ENCODE measurements around the gene ANKLE2. TPM values are rescaled to one million over a fixed set of nuclear protein-coding genes. Genes with fewer than 3 reads are reported as not detected.
"Not testable (repeated sequence)": the region's sequence is repeated elsewhere in the genome, so short reads cannot be mapped to it uniquely, and the experiment has no call there.

Gene ANKLE2
- polyA plus RNA-seq, 1 donor (not counting 4 experiments of a cell fraction or from before 2014, with no cell fraction given): 109 TPM

GRCh38 chr12:132795847-132796246, 34.2 kb upstream of the ANKLE2 start:
- FAIRE-seq: no peak
- Histone ChIP-seq H3K9ac (ENCODE audit: control insufficient read depth, extremely low read depth, insufficient read depth, low read length) (no peak overlapping the region), H3K79me2 (ENCODE audit: control insufficient read depth, insufficient read depth, low read length) (peaks cover 17% of the 10 kb centered on the region), H3K27me3 (ENCODE audit: control insufficient read depth, extremely low read depth, insufficient read depth, low read length) (no peaks in the 10 kb centered on the region), H3K4me2 (ENCODE audit: control insufficient read depth, extremely low read depth, insufficient read depth, low read depth, low read length) (no peak overlapping the region), H3K9me3 (ENCODE audit: control insufficient read depth, low read depth, low read length) (no peaks in the 10 kb centered on the region), H2AFZ (ENCODE audit: control insufficient read depth, low read length) (no peak overlapping the region), H3K4me3 (ENCODE audit: control insufficient read depth in 2 of 3, extremely low read depth in 1 of 3, insufficient read depth in 2 of 3, low read depth in 1 of 3, low read length in 3 of 3) (no peak overlapping the region), H3K27ac (ENCODE audit: control insufficient read depth, insufficient read depth, low read length) (no peak overlapping the region), H3K9me1 (ENCODE audit: control insufficient read depth, extremely low read depth, insufficient read depth, low read length) (no peaks in the 10 kb centered on the region), H3K36me3 (ENCODE audit: control insufficient read depth in 2 of 2, extremely low read depth in 1 of 2, insufficient read depth in 2 of 2, low read length in 2 of 2) (peaks cover 35 to 38% of the 10 kb centered on the region in 2 experiments), H3K4me1 (ENCODE audit: control insufficient read depth, extremely low read depth, insufficient read depth, low read length) (no peaks in the 10 kb centered on the region), H4K20me1 (ENCODE audit: control insufficient read depth, extremely low read depth, insufficient read depth, low read length) (peaks cover 5% of the 10 kb centered on the region)
- dilution Hi-C loops (cut with MboI; ENCODE audit: extremely low pct_ligation_motif_present, low sequenced_read_pairs): no loop called here
- TF ChIP-seq EZH2 (IDR thresholded peaks at IDR 0.05; ENCODE audit: low read length): no peak
- TF ChIP-seq, protein P1, sequence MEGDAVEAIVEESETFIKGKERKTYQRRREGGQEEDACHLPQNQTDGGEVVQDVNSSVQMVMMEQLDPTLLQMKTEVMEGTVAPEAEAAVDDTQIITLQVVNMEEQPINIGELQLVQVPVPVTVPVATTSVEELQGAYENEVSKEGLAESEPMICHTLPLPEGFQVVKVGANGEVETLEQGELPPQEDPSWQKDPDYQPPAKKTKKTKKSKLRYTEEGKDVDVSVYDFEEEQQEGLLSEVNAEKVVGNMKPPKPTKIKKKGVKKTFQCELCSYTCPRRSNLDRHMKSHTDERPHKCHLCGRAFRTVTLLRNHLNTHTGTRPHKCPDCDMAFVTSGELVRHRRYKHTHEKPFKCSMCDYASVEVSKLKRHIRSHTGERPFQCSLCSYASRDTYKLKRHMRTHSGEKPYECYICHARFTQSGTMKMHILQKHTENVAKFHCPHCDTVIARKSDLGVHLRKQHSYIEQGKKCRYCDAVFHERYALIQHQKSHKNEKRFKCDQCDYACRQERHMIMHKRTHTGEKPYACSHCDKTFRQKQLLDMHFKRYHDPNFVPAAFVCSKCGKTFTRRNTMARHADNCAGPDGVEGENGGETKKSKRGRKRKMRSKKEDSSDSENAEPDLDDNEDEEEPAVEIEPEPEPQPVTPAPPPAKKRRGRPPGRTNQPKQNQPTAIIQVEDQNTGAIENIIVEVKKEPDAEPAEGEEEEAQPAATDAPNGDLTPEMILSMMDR (optimal IDR thresholded peaks at IDR 0.05 in 1 of 3, IDR thresholded peaks at IDR 0.05 in 1 of 3, conservative IDR thresholded peaks at IDR 0.05 in 1 of 3; ENCODE audit: extremely low read depth in 1 of 3, insufficient read depth in 2 of 3, low read length in 3 of 3): no peak
- no peak for DNase-seq (ENCODE audit: low read depth, low spot score)

DNA sequence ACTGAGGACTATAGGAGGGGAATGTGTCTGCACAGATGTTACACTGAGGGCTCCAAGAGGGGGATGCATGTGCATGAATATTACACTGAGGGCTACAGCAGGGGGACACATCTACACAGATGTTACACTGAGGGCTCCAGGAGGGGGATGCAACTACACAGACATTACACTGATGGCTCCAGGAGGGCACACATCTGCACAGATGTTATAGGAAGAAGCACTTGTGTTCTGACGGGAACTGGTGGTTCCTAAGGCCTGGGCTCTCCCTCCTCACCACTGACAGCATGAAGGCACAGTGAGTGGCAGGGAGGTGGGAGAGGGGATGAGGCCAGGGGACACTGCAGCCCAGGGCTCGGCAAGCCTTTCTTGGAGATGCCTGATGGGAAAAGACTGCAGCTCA, 30.3 kb upstream of the ANKLE2 start:
- H2AFZ ChIP-seq (ENCODE audit: control insufficient read depth, low read length); H3K9me3 ChIP-seq (ENCODE audit: control insufficient read depth, low read depth, low read length); H3K27me3 ChIP-seq (ENCODE audit: control insufficient read depth, extremely low read depth, insufficient read depth, low read length); H3K4me2 ChIP-seq (ENCODE audit: control insufficient read depth, extremely low read depth, insufficient read depth, low read depth, low read length); H3K4me3 ChIP-seq (ENCODE audit: control insufficient read depth in 2 of 3, extremely low read depth in 1 of 3, insufficient read depth in 2 of 3, low read depth in 1 of 3, low read length in 3 of 3); H4K20me1 ChIP-seq (ENCODE audit: control insufficient read depth, extremely low read depth, insufficient read depth, low read length); dilution Hi-C loops (cut with MboI; ENCODE audit: extremely low pct_ligation_motif_present, low sequenced_read_pairs); DNase-seq (ENCODE audit: low read depth, low spot score); H3K27ac ChIP-seq (ENCODE audit: control insufficient read depth, insufficient read depth, low read length); H3K9me1 ChIP-seq (ENCODE audit: control insufficient read depth, extremely low read depth, insufficient read depth, low read length); FAIRE-seq; H3K4me1 ChIP-seq (ENCODE audit: control insufficient read depth, extremely low read depth, insufficient read depth, low read length); H3K9ac ChIP-seq (ENCODE audit: control insufficient read depth, extremely low read depth, insufficient read depth, low read length): not testable (repeated sequence)
- peaks cover 16% of the 10 kb centered on the region for H3K79me2 ChIP-seq (ENCODE audit: control insufficient read depth, insufficient read depth, low read length)
- peaks cover 27 to 37% of the 10 kb centered on the region in 2 experiments for H3K36me3 ChIP-seq (ENCODE audit: control insufficient read depth in 2 of 2, extremely low read depth in 1 of 2, insufficient read depth in 2 of 2, low read length in 2 of 2)

DNA sequence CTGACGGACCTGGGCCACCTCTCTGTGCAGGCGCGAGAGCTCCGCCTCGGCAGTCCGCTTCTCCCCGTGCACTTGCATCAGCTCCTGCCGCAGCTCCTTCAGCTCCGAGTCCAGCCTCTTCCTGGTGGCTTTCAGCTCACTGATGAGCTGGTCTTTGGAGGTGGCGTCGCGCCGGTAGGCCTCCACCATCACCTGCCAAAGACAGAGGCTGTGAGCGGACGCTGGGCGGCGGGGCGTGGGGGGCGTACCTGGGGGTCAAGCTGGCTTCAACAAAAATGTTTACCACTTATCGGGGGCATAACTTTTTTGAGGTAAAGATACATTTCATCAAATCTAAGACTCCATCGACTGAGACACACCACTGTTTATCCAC, 27.5 kb upstream of the ANKLE2 start:
- FAIRE-seq: no peak

More for the DNA sequence above, 27.5 kb upstream of the ANKLE2 start:
- Histone ChIP-seq H3K9me3 (ENCODE audit: control insufficient read depth, low read depth, low read length) (no peaks in the 10 kb centered on the region), H3K4me3 (ENCODE audit: control insufficient read depth in 2 of 3, extremely low read depth in 1 of 3, insufficient read depth in 2 of 3, low read depth in 1 of 3, low read length in 3 of 3) (no peak overlapping the region), H3K4me2 (ENCODE audit: control insufficient read depth, extremely low read depth, insufficient read depth, low read depth, low read length) (no peak overlapping the region), H4K20me1 (ENCODE audit: control insufficient read depth, extremely low read depth, insufficient read depth, low read length) (peaks cover 6% of the 10 kb centered on the region), H2AFZ (ENCODE audit: control insufficient read depth, low read length) (no peak overlapping the region), H3K79me2 (ENCODE audit: control insufficient read depth, insufficient read depth, low read length) (peaks cover 11% of the 10 kb centered on the region), H3K27me3 (ENCODE audit: control insufficient read depth, extremely low read depth, insufficient read depth, low read length) (no peaks in the 10 kb centered on the region), H3K9ac (ENCODE audit: control insufficient read depth, extremely low read depth, insufficient read depth, low read length) (no peak overlapping the region), H3K36me3 (ENCODE audit: control insufficient read depth in 2 of 2, extremely low read depth in 1 of 2, insufficient read depth in 2 of 2, low read length in 2 of 2) (peaks cover 37 to 42% of the 10 kb centered on the region in 2 experiments), H3K27ac (ENCODE audit: control insufficient read depth, insufficient read depth, low read length) (no peak overlapping the region), H3K9me1 (ENCODE audit: control insufficient read depth, extremely low read depth, insufficient read depth, low read length) (no peaks in the 10 kb centered on the region), H3K4me1 (ENCODE audit: control insufficient read depth, extremely low read depth, insufficient read depth, low read length) (no peaks in the 10 kb centered on the region)
- dilution Hi-C loops (cut with MboI; ENCODE audit: extremely low pct_ligation_motif_present, low sequenced_read_pairs): no loop called here
- TF ChIP-seq, protein P1 (optimal IDR thresholded peaks at IDR 0.05 in 1 of 3, IDR thresholded peaks at IDR 0.05 in 1 of 3, conservative IDR thresholded peaks at IDR 0.05 in 1 of 3; ENCODE audit: extremely low read depth in 1 of 3, insufficient read depth in 2 of 3, low read length in 3 of 3): no peak
- TF ChIP-seq EZH2 (IDR thresholded peaks at IDR 0.05; ENCODE audit: low read length): no peak
- no peak for DNase-seq (ENCODE audit: low read depth, low spot score)

All from keratinocyte (primary cell).